ENCODE results near the gene TMEM255B. TPM values are rescaled to one million over a fixed set of nuclear protein-coding genes. Genes with fewer than 3 reads are reported as not detected.

Gene TMEM255B
- total RNA-seq, 1 experiment from 2014 or later = not detected

DNA sequence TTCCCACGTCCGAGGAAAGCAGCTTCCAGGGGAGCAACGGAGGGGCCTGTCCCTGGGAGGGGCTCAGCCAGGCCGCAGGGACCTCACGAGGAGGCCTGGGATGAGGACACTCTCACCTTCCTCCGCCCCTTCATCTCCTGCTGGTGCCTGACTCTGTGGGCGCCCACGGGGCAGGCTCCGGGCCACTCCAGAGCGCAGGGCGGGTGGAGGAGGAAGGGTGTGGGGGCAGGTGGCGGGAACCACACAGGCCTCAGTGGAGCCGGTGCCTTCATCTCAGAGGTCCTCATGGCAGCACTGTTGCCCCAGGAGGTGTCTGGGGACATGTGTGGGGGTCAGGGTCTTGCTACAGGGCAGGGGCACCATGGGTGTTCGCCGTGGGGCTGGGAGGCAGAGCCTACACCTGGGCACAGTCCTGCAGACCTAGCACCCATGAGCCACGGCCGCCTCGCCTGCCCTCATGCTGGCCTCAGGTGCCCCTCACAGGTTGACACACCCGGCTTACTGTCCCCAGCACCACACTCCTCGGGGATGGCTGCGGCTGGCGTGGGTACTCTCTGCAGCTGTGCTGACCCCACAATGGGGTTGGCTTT, 10.1 kb upstream of the TMEM255B start:
- H3K36me3 Mint-ChIP-seq (ENCODE audit: insufficient read depth, unreplicated experiment) = no peaks in the 10 kb centered on the region
- no TSS peak for BruUV-seq (replicated peaks)
- intact Hi-C loops (cut with micrococcal nuclease; ENCODE audit: unreplicated experiment) = no loop called here
- TF ChIP-seq, protein P1, sequence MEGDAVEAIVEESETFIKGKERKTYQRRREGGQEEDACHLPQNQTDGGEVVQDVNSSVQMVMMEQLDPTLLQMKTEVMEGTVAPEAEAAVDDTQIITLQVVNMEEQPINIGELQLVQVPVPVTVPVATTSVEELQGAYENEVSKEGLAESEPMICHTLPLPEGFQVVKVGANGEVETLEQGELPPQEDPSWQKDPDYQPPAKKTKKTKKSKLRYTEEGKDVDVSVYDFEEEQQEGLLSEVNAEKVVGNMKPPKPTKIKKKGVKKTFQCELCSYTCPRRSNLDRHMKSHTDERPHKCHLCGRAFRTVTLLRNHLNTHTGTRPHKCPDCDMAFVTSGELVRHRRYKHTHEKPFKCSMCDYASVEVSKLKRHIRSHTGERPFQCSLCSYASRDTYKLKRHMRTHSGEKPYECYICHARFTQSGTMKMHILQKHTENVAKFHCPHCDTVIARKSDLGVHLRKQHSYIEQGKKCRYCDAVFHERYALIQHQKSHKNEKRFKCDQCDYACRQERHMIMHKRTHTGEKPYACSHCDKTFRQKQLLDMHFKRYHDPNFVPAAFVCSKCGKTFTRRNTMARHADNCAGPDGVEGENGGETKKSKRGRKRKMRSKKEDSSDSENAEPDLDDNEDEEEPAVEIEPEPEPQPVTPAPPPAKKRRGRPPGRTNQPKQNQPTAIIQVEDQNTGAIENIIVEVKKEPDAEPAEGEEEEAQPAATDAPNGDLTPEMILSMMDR (IDR thresholded peaks at IDR 0.05; ENCODE audit: unreplicated experiment) = no peak
- no peak overlapping the region for H3K27ac Mint-ChIP-seq (ENCODE audit: unreplicated experiment)
- CTCF ChIA-PET = no interaction called here
- H3K9me3 Mint-ChIP-seq (ENCODE audit: low read depth, unreplicated experiment) = no peaks in the 10 kb centered on the region
- H3K27me3 Mint-ChIP-seq (ENCODE audit: unreplicated experiment) = no peaks in the 10 kb centered on the region
- no peaks in the 10 kb centered on the region for H3K4me1 Mint-ChIP-seq (ENCODE audit: low read depth, unreplicated experiment)
- DNase-seq = no peak
- no peak overlapping the region for H3K4me3 Mint-ChIP-seq (ENCODE audit: low read depth, unreplicated experiment)

DNA sequence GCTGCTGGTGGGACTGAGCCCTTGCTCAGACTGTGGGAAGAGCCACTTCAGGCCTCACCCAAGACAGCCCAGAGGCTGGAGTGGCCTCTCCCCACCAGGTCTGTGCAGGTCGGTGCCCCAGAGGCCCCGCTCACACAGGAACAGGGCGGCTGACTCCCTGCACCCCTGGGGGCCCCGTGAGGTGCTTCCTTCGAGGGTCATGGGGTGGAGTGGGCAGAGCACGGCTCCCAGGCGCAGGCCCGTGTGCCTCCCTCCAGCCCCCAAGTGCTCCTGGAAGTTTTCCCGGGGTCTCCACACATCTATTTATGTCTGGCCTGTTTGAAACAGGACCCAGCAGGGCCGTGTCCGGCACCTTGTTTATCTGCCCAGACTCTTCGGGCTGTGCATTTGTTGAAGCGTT, 9.5 kb upstream of the TMEM255B start:
- no TSS peak for BruUV-seq (replicated peaks)
- intact Hi-C loops (cut with micrococcal nuclease; ENCODE audit: unreplicated experiment) = no loop called here
- DNase-seq = no peak
- H3K36me3 Mint-ChIP-seq (ENCODE audit: insufficient read depth, unreplicated experiment) = no peaks in the 10 kb centered on the region
- no peak overlapping the region for H3K27ac Mint-ChIP-seq (ENCODE audit: unreplicated experiment)
- no peaks in the 10 kb centered on the region for H3K4me1 Mint-ChIP-seq (ENCODE audit: low read depth, unreplicated experiment)
- no peak overlapping the region for H3K4me3 Mint-ChIP-seq (ENCODE audit: low read depth, unreplicated experiment)
- CTCF ChIA-PET = no interaction called here
- peaks cover 5% of the 10 kb centered on the region for H3K27me3 Mint-ChIP-seq (ENCODE audit: unreplicated experiment)
- TF ChIP-seq, protein P1 (IDR thresholded peaks at IDR 0.05; ENCODE audit: unreplicated experiment) = no peak
- H3K9me3 Mint-ChIP-seq (ENCODE audit: low read depth, unreplicated experiment) = no peaks in the 10 kb centered on the region

DNA sequence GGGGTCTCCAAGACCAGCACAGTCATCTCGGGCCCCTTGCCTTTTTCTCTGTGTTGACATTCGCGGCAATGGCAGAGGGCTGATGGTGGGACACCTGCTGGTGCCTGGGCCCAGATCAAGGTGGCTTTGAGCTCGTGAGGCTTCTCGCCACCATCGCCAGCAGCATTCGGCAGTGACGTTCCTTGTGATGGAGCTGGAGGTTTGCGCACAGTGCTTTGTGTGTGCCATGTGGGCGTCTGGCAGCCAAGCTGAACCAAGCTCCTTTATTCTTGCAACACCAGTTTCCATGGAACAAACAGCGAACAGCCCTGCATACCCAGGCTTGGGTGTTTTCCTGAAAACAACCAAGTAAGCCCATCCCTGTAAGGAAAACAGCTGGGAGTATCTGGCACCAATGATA, 9.1 kb upstream of the TMEM255B start:
- CTCF ChIA-PET = no interaction called here
- DNase-seq = no peak
- intact Hi-C loops (cut with micrococcal nuclease; ENCODE audit: unreplicated experiment) = no loop called here

DNA sequence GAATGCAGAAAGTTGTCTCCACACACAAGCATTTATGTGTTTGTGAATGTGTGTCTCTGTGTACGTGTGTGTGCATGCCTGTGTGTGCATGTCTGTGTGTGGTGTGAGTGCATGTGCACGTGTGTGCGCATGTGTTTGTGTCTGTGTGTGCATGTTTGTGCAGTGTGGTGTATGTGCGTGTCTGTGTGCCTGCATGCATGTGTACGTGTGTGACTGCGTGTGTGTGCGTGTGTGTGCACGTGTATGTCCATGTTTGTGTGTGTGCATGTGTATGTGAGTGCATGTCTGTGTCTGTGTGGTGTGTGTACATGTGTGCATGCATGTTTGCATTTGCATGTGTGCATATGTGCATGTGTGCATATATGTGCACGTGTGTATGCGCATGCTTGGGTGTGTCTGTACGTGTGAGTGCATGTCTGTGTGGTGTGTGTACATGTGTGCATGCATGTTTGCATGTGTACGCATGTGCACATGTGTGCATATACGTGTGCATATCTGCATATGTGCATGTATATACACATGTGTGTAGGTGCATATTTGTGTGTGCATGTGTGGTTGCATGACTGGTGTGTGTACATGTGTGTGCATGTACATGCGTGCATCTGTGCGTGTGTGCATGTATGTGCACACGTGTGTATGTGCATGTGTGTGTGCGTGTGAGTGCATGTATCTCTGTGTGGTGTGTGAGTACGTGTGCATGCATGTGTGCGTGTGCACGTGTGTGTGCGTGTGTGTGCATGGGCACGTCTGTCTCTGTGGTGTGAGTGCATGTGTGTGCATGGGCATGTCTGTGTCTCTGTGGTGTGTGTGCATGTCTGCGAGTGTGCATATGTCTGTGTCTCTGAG, 8.2 kb upstream of the TMEM255B start:
- no peak overlapping the region for H3K4me3 Mint-ChIP-seq (ENCODE audit: low read depth, unreplicated experiment)

More for the DNA sequence above, 9.1 kb upstream of the TMEM255B start:
- Mint-ChIP-seq H3K4me3 (ENCODE audit: low read depth, unreplicated experiment) (no peak overlapping the region), H3K27me3 (ENCODE audit: unreplicated experiment) (peaks cover 9% of the 10 kb centered on the region), H3K4me1 (ENCODE audit: low read depth, unreplicated experiment) (no peaks in the 10 kb centered on the region), H3K27ac (ENCODE audit: unreplicated experiment) (no peak overlapping the region), H3K9me3 (ENCODE audit: low read depth, unreplicated experiment) (no peaks in the 10 kb centered on the region), H3K36me3 (ENCODE audit: insufficient read depth, unreplicated experiment) (no peaks in the 10 kb centered on the region)
- TF ChIP-seq, protein P1 (IDR thresholded peaks at IDR 0.05; ENCODE audit: unreplicated experiment) = no peak
- no TSS peak for BruUV-seq (replicated peaks)

More for the DNA sequence above, 8.2 kb upstream of the TMEM255B start:
- Mint-ChIP-seq H3K4me1 (ENCODE audit: low read depth, unreplicated experiment) (no peaks in the 10 kb centered on the region), H3K36me3 (ENCODE audit: insufficient read depth, unreplicated experiment) (no peaks in the 10 kb centered on the region), H3K27ac (ENCODE audit: unreplicated experiment) (no peak overlapping the region), H3K9me3 (ENCODE audit: low read depth, unreplicated experiment) (no peaks in the 10 kb centered on the region), H3K27me3 (ENCODE audit: unreplicated experiment) (peaks cover 12% of the 10 kb centered on the region)
- CTCF ChIA-PET = no interaction called here
- TF ChIP-seq, protein P1 (IDR thresholded peaks at IDR 0.05; ENCODE audit: unreplicated experiment) = no peak
- intact Hi-C loops (cut with micrococcal nuclease; ENCODE audit: unreplicated experiment) = no loop called here
- DNase-seq = no peak
- BruUV-seq (replicated peaks) = no TSS peak
